ENCODE measurements around the gene APIP. TPM values are rescaled to one million over a fixed set of nuclear protein-coding genes. Genes with fewer than 3 reads are reported as not detected.

The APIP gene
- total RNA-seq, 1 donor from 2014 or later = 8.0 TPM

DNA sequence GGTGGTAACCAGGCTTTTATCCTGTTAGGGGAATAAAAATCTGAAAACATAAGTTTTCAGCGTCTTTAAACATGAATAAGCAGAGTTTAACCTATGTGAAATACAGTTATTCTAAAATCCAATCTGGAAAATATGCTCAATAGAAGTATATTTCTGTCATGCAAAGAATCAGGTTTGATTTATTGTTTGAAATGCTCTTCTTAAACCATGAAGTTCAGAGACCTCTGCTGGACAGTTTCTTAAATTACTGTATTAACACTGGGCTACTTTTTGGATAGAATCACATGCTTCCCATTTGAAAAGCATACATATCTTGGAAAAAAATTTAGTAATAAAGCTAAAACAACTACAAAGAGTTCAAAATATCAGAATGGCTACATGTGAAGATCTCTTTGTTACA, 25.4 kb downstream of the APIP start:
- no peak for DNase-seq (ENCODE audit: low spot score)
- ATAC-seq = peak; percentile 78

DNA sequence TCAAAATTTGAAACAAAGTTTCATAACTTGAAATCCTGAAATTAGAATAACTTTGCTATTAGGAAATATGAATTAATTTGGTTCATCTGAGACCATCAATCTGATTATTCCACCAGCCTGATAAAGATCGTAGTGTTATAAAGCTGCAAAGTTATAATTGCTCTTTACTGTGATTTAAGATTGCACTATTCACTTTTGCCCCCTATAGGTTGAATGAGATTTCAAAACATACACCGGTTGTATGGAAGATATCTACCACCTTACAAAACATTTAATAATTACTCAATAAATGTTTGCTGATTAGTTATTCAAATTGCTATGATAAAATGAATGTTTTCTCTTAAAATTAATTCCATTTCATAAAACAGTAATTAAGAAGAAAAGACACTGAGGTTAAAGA, 26.1 kb downstream of the APIP start:
- no peak for DNase-seq (ENCODE audit: low spot score)
- ATAC-seq = no peak

DNA sequence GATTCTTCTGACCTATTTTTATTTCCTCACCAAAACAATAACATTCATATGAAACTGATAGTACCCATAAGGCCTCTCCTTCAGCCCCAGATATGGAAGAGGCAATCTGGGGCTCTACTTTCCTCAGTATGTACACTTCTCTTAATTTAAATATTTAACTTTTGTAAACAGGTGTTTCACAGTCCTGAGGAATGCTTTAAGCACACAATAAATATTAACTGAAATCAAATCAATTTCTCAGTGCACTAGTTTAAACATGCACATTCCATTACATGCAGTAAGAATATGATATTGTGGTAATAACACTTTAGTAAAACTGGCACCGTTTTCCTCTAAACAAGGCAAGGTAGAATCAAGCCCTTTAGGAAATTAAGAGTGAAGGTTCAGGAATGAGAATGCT, 28.9 kb downstream of the APIP start:
- no peak for ATAC-seq

DNA sequence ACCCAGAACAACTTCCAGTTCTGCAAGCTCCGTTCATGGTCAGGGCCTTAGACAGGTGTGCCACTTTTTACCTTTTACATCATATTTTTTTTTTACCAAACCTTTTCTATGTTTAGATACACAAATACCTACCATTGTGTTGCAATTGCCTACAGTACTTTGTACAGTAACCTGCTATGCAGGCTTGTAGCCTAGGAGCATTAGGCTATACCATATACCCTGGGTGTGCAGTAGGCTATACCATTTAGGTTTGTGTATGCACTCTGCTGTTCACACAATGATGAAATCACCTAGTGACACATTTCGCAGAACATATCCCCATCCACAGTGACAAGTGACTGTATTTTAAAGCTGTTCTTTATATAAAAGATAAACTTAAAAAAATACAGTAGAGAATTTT, 29.6 kb downstream of the APIP start:
- DNase-seq (ENCODE audit: low spot score) (no peak), ATAC-seq (no peak)

More for the DNA sequence above, 28.9 kb downstream of the APIP start:
- no peak for DNase-seq (ENCODE audit: low spot score)

DNA sequence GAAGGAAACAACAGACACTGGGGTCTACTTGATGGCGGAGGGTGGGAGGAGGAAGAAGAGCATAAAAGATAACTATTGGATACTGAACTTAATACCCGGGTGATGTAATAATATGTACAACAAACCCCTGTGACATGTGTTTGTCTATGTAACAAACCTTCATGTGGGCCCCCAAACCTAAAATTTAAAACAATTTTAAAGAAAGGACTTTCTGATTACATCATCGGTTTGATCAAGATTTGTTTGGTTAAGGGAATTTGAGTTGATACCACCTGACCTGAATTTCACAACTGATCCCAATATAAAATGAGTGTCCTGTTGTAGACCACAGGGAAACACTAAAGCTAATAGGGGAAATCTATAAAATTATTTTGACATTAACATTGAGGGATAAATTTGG, 34.3 kb downstream of the APIP start:
- DNase-seq (ENCODE audit: low spot score) (no peak), ATAC-seq (no peak)

DNA sequence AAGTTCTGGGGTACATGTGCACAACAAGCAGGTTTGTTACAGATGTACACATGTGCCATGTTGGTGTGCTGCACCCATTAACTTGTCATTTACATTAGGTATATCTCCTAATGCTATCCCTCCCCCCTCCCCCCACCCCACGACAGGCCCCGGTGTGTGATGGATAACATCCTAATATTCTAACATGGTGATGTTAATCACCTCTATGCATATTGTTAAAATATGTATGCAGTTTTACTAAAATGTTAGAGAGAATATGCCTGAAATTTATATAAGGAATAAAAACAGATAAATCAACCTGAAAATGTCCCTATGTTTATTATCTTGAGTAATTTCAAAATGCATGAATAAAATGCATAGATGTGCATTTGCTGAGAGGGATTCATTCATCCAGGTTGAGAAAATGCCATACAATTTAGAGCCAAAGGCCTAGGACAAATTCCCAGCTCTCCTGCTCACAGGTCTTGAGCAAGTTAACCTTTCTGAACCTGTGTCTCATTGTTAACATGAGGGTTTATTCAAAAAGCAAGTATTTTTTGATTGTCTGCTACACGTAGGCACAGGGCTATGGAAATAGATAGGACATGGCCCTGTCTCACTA, 38.7 kb downstream of the APIP start:
- no peak for DNase-seq (ENCODE audit: low spot score)
- no peak for ATAC-seq

DNA sequence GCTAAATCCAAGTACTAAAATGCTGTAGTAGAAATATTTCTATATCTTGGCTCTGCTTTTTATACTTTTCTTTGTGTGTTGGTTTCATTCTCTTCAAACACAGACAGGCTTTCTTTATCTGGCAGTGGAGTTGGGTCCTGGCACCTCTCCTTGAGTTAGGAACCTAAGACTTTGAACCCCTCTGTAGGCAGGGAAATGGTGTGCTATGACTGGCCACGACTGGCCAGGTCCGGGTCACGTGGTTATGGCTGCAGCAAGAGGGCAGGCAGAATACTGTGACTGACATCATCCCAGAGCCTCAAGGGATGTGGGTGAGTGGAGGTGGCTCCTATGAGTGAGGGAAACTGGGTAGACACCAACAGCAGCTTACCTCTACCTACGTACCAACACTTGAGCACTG, 42.0 kb downstream of the APIP start:
- peak; percentile 58 for DNase-seq (ENCODE audit: low spot score)
- ATAC-seq = peak; percentile 95

DNA sequence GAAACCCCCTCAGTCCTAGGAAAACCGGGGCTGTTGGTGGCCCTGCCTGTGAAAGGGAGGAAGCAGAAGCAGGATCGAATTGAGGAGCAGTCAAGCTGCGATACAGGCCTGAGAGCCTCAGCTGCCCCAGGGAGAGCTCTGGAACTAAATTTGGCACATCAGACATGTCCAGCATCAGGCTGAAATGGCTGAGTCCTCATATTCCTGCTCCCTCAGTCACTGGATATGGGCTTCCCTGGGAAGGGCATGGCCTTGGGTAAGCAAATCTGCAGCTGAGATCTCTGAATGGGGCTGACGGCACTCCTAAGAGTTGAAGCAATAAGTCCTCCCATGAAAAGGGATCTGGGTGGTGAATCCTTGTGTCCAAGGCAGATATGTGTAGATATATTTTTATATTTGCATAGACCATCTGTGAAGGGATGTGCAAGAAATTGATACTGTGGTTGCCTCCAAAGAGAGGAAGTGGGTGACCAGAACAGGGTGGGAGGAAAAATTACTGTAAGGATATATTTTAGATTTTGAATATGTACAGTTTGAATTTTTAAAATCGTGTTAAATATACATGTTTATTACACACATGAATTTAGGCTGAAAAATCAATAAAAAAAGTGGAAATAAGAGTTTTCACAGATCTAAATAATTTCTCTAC, 45.5 kb downstream of the APIP start:
- DNase-seq (ENCODE audit: low spot score) (no peak), ATAC-seq (no peak)

DNA sequence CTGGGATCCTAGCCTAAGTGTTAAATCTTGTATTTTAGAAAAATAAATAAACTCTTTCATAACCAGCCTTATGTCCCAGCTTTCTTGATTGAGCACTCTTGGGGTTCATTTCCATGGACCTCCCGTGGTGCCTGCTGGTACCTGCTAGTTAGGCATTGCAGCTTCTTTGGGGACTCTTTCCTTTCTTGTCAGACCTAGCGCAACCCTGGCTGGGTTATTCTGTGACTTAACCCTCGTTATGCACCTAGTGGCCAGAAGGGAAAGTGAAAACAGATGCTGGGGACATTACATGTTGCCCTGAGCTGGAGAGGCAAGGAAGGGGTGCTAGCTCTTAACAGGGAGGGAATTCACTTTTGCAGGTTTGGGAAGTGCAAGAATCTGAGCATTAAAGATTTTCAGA, 46.8 kb downstream of the APIP start:
- DNase-seq (ENCODE audit: low spot score) (no peak), ATAC-seq (no peak)

DNA sequence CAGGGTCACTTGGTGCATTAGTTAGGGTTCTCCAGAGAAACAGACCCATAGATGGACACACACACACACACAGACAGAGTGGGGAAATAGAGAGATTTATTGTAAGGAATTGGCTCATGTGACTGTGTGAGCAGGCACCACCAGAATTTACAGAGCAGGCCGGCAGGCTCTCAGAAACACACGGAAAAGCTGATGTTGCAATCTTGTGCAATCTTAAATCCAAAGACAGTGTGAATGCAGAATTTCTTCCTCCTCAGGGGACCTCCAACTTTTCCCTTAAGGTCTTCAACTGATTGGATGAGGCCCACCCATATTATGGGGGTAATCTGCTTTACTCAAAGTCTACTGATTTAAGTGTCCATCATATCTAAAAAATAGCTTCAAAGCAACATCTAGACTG, 49.8 kb downstream of the APIP start:
- no peak for DNase-seq (ENCODE audit: low spot score)
- no peak for ATAC-seq

DNA sequence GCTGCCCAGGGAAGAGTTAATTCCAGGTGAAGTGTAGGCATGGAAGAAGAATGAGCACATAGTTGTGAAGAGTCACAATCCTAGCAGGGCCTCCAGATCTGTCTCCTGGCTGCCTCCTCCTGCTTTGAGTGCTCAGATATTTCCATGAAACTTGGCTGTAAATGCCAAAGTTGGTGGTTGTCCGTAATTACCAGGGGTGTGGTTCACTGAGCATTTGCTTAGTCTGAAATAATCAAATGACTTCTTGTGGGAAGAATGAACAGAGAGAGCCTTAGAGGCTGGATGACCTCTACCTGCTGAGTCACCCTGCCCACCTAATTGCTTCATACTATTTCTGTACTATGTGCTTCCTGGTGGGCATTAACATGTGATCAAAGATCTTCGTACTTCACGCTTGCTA, 50.9 kb downstream of the APIP start:
- no peak for DNase-seq (ENCODE audit: low spot score)
- ATAC-seq = no peak

DNA sequence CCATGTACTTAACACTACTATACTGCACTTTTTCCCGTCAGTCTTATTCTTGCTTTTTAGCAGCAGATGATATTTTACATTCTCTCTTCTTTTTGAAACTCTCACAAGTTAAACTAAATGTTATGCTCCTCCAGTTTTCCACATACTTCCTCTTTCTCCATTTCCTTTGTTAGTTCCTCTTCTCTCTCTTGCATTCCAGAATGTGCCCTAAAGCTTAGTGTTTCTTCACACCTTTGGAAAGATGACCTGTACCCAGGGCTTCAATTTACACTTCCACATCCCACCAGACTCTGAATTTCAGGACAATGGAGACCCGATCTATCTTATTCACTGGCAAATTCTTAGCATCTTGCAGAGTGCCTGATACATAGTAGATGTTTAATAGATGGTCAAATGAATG, 51.8 kb downstream of the APIP start:
- DNase-seq (ENCODE audit: low spot score) (no peak), ATAC-seq (no peak)

DNA sequence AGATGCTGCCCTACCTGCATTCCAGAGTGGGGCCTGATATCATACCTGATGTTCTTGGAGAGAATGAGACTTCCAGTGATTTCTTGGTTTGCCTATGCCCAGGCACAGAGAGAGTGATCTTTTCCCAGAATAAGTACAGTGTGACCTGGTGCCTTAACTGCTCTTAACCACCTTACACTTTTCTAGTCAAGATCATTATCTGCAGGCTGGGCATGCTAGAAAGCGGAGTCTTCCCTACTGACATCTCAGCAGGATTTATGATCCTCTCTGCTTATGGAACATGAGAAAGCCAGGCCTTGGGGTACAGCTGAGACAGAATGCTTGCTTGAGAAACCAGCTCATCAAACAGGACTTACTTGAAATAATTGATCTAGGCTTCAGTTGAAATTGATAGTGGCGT, 53.1 kb downstream of the APIP start:
- no peak for ATAC-seq
- no peak for DNase-seq (ENCODE audit: low spot score)

DNA sequence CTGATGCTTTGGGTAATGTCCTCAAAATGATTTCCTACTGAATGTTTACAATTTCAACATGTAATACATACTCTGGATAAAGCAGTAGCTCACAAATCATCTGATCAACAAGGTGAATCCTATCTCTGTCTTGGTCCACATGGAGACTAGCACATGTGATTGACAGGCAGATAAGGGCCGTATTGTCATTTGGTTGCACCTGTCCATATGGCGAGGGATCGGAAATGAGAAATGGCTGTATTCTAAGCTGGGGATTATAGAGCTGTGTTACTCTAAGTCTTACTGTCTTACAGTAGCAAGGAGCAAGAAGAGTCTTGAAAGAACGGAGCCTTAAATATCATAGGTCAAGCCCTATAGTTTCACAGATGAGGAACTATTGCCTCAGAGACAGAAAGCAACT, 55.7 kb downstream of the APIP start:
- DNase-seq (ENCODE audit: low spot score) (no peak), ATAC-seq (no peak)

DNA sequence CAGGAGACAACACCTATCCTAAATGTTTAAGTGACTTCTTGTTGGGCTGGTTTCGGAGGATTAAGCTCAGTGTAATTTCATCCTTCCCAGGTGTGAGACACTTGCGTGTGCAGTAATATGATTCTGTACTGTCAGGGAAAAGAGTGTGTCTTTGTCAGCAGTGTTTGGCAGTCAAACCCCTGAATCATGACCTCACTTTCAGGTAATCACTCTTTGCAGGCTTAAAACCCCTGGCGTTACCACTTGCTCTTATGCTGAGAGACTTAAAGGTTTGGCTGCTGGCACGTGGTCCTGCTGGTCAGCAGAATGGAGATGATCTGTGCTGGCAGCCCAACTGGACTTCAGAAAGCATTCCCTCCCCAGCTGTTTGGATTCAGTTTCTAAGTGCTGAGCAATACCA, 56.1 kb downstream of the APIP start:
- ATAC-seq (peak; percentile 45), DNase-seq (ENCODE audit: low spot score) (no peak)

DNA sequence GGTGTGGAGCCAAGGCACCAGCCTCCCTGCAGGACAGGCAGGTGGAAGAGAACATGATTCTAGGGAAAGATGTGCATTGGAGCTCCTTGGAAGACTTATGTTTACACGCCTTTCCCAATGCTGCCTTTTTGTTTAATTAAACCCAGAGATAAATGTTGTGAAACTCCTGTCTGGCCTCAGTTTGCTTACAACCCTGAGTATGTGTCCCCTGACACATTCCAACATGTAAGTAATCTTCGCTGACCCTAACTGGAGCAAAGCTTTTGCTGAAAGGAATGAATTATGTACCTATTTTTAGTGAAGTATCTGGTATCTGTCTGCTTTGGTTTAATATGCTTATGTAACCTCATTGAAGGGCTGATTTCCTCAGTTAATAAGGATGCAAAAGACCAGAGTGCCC, 56.7 kb downstream of the APIP start:
- DNase-seq (ENCODE audit: low spot score) (no peak), ATAC-seq (peak; percentile 65)

DNA sequence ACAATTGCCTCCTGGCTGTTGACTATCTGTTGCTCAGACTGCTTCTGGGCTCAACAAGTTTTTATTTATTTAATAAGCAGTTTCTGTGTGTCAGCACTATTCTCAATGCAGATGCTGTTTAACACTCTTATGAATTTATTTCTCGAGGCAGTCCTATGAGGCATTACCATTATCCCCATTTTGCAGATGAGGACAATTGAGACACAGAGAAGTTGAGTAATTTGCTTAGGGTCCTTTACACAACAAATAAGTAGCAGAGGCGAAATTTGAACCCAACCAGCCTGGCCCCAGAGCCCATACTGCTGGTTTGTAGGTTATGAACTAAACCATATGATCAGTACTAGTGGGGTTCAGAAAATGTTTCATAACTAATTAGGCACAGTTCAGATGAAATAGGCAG, 58.7 kb downstream of the APIP start:
- DNase-seq (ENCODE audit: low spot score) (no peak), ATAC-seq (no peak)

DNA sequence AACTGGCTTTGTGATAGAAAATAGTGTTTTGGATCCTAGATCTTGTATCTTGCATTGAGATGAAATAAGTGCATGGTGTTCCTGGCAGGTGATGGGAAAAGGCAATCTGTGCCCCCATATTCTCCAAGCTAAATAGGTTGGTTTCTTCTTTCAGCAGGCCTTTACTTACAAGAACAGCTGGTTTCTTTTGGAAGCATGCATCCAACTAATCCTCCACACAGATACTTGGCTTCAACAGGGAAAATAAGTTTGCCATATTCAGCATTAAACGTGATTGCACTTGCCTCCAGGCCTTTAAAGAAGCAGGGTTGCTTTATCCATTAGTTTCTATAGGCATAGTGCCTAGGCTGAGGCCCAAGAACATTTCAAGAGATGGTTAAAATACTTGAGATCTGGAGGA, 59.9 kb downstream of the APIP start:
- no peak for DNase-seq (ENCODE audit: low spot score)
- no peak for ATAC-seq

DNA sequence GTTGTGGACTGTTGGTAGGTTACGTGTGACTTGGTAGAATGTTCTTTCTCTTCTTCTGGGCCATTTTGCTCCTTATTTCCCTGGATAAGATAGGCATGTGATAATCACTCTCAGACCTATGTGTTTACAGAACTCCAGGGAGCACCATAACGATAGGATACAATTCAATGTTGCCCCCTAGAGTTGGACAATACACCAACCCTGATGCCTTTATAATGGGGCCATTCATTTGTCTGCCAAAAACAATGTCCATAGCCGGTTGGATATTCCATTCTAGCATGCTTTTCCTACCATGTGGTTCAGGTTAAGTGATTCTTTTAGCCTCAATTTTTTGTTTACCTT, 60.5 kb downstream of the APIP start:
- DNase-seq (ENCODE audit: low spot score) = no peak
- ATAC-seq = no peak

DNA sequence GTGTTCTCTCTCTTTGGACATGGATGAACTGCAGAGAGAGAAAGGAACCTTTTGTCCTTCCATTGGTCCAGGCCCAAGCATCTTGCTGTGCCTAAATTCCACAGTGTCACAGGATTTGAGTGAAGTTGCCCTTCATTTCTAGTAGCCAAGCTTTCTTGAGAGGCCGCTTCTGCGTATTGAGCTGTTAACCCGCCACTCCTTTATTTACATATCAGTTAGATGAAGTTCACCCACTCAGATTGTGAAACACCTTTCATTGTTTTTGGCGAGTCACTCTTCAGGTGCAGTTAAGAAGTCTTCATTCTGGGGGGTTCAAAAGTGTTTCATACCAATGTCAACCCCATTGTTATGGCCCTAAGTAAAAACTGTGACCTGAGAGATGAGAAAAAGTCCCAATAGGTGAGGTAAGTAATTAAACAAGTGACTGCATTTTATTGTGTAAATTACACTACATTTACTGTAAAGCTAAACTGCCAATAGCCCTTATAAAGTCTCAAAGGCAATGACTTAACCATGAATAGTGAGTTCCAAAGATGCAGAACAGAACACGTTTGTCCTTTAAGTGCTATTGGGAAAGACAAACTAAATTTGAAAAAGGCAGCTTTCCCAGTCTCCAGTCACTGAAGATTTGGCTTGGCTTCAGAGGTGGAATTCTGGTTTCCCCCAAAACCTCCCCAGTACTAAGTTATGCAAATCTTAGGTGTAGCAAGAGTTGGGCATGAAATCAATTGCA, 61.0 kb downstream of the APIP start:
- ATAC-seq (peak; percentile 73), DNase-seq (ENCODE audit: low spot score) (no peak)

DNA sequence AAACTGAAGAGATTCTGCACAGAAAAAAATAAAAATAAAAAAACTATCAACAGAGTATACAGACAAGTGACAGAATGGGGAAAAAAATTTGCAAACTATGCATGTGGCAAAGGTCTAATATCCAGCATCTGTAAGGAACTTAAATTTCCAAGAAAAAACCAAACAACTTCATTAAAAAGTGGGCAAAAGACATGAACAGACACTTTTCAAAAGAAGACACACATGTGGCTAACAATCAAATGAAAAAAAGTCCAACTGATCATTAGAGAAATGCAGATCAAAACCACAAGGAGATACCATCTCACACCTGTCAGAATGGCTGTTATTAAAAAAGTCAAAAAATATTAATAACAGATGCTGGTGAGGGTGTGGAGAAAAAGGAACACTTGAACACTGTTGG, 64.3 kb downstream of the APIP start:
- DNase-seq (ENCODE audit: low spot score) (no peak), ATAC-seq (no peak)

DNA sequence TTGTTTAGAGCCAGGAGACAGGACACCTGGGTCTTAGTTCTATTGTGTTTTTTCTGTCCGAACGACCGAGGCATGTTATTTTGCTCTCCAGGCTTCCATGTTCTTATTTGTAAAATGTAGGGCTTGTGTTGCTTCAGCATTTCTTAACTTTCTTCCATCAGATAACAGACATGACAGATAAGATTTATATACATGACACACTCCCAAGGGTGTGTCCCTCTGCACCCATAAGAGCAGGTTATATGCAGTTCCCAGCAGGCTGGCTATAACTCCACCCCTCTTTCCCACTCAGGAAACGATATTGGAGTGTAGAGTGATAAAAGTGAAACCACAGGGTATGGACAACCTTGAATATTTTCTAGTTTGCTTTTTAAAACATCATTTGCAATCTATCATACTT, 65.8 kb downstream of the APIP start:
- ATAC-seq = no peak
- no peak for DNase-seq (ENCODE audit: low spot score)

DNA sequence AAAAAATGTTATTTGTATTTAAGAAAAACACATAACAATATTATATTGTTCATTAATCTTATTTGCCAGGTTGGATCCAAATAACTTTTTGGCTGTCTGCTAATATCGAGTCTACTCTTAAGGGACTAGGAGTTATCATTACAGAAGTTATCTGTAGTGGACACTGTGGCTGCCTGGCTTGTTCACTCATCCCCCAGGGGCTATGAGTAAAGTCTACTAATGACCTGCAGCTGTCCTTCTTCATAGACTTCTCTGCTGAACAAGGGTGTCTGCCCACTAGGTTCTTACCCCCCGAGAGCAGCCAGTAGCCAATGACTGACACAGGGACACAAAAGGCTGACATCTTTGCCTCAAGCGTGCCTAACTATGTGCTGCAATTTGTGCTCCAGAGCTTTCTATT, 69.7 kb downstream of the APIP start:
- ATAC-seq = no peak
- DNase-seq (ENCODE audit: low spot score) = no peak

All from left lobe of liver (tissue), 2 donors.